ENCODE data around the gene NEK4. TPM values are rescaled to one million over a fixed set of nuclear protein-coding genes. Genes with fewer than 3 reads are reported as not detected.
A peak's percentile ranks its signal among the peaks of the same experiment; 100 is the strongest.
"Not testable (repeated sequence)": the region's sequence is repeated elsewhere in the genome, so short reads cannot be mapped to it uniquely, and the experiment has no call there.

NEK4 gene
- polyA plus RNA-seq, 10 donors = 8.6 to 13.6 (median 11.0) TPM

GRCh38 chr3:52676201-52676600, 94.5 kb downstream of the NEK4 start:
- DNase-seq = not testable (repeated sequence)

GRCh38 chr3:52671676-52672075, 99.1 kb downstream of the NEK4 start:
- no peak for DNase-seq

- peak in 2 of 3 donors; percentile 7 to 98 for DNase-seq
Observed at GRCh38 chr3:52670621-52671521, 99.9 kb downstream of the NEK4 start.

- no peak for DNase-seq
Observed at GRCh38 chr3:52663098-52663497, 107.6 kb downstream of the NEK4 start.

- DNase-seq = no peak
Observed at GRCh38 chr3:52660046-52660445, 110.7 kb downstream of the NEK4 start.

Other genes starting within 250 kb of the NEK4 start
- 100 to 1,000 TPM in 2 of 10 donors, 10 to 100 TPM in 8; 68.1 to 146 (median 93.2) TPM for gene NT5DC2, start 237.1 kb downstream of the NEK4 start, polyA plus RNA-seq (ENCODE audit: insufficient read length in 10 of 10)
- gene UQCC5, start 234.3 kb downstream of the NEK4 start, polyA plus RNA-seq (ENCODE audit: insufficient read length in 10 of 10) = 10 to 100 TPM in 6 of 10 donors, 1 to 10 TPM in 4; 7.1 to 18.7 (median 12.6) TPM
- 10 to 100 TPM; 38.1 to 62.2 (median 46.3) TPM for gene PBRM1, start 85.0 kb downstream of the NEK4 start, polyA plus RNA-seq (ENCODE audit: insufficient read length in 10 of 10)
- 100 to 1,000 TPM in 1 of 10 donors, 10 to 100 TPM in 9; 79.4 to 101 (median 86.5) TPM for gene GNL3, start 84.9 kb downstream of the NEK4 start, polyA plus RNA-seq (ENCODE audit: insufficient read length in 10 of 10)
- 100 to 1,000 TPM in 1 of 10 donors, 10 to 100 TPM in 9; 72.0 to 105 (median 84.0) TPM for gene GLT8D1, start 65.1 kb downstream of the NEK4 start, polyA plus RNA-seq (ENCODE audit: insufficient read length in 10 of 10)
- gene SPCS1, start 64.8 kb downstream of the NEK4 start, polyA plus RNA-seq (ENCODE audit: insufficient read length in 10 of 10) = 100 to 1,000 TPM in 1 of 10 donors, 10 to 100 TPM in 9; 76.8 to 100 (median 87.9) TPM
- under 1 TPM in 3 of 10 donors, not detected in 7; 0.19 to 0.92 (median 0.33) TPM for gene ITIH1, start 6.7 kb upstream of the NEK4 start, polyA plus RNA-seq (ENCODE audit: insufficient read length in 10 of 10)
- gene ITIH3, start 23.9 kb upstream of the NEK4 start, polyA plus RNA-seq (ENCODE audit: insufficient read length in 10 of 10) = 1 to 10 TPM in 8 of 10 donors, under 1 TPM in 2; 0.59 to 2.4 (median 1.4) TPM
- 10 to 100 TPM in 8 of 10 donors, 1 to 10 TPM in 2; 8.0 to 35.5 (median 19.9) TPM for gene ITIH4, start 59.7 kb upstream of the NEK4 start, polyA plus RNA-seq (ENCODE audit: insufficient read length in 10 of 10)
- 100 to 1,000 TPM in 7 of 10 donors, 10 to 100 TPM in 3; 86.2 to 170 (median 110) TPM for gene MUSTN1, start 64.1 kb upstream of the NEK4 start, polyA plus RNA-seq (ENCODE audit: insufficient read length in 10 of 10)
- gene STIMATE, start 126.6 kb upstream of the NEK4 start, polyA plus RNA-seq (ENCODE audit: insufficient read length in 10 of 10) = 10 to 100 TPM in 1 of 10 donors, 1 to 10 TPM in 9; 6.8 to 11.3 (median 8.2) TPM

Measured in muscle of back (tissue), 11 donors.